Stimulated activated memory B cell treated with anti-CD40 and anti-IgM and Interleukin-4, amounts not matched to agents 10 μg/mL and 1 μg/mL and 100 μg/mL, for 72 hours (primary cell): ENCODE results near the gene MED13.
"Not testable (repeated sequence)": the region's sequence is repeated elsewhere in the genome, so short reads cannot be mapped to it uniquely, and the experiment has no call there.

Source experiments
- ATAC-seq: fragments of 150-1000 bp; cut with Tn5 transposase; 2 replicates; pipeline ENCODE4 v1.10.0; 2021
- H3K27ac Mint-ChIP-seq: one replicate; pipeline ENCODE4 v1.8.0; 2022; ENCODE audit warnings: mild to moderate bottlenecking, mixed read lengths
- H3K27me3 Mint-ChIP-seq: one replicate; pipeline ENCODE4 v1.8.0; 2022; ENCODE audit warnings: mixed read lengths
- H3K36me3 Mint-ChIP-seq: one replicate; pipeline ENCODE4 v1.8.0; 2022; ENCODE audit warnings: mixed read lengths
- H3K4me1 Mint-ChIP-seq: one replicate; pipeline ENCODE4 v1.8.0; 2022; ENCODE audit warnings: mixed read lengths
- H3K4me3 Mint-ChIP-seq: one replicate; pipeline ENCODE4 v1.8.0; 2022; ENCODE audit warnings: mild to moderate bottlenecking, moderate library complexity, mixed read lengths
- H3K9me3 Mint-ChIP-seq: one replicate; pipeline ENCODE4 v1.8.0; 2022; ENCODE audit warnings: mixed read lengths

The MED13 gene

DNA sequence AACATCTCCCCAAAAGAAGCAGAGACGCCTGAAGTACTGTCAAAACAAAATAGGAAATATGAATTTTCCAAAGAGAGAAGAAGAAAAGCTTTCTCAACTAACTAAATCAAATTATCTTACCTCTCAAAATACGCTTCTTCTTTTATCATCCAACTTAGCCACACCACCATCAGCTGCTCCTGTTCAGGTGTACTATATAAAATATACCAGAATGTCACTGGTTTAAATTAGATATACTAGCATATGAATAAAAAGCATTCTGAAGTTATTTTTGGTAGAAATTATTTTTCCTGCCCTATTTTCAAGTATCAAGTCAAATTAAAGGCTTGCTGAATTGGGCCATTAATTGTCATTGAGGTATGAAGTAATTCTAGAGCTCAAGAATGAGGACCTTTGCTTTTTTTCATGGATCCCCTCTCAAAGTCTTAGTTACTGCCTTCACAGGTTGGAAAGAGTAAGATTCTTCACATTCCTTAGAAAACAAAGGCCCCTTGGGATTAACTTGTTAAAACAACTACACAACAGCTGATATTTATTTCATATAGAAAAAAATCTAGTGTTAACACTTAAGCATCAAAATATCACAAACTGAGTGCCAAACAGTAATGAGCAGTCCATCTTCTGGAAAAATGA, 167.4 kb downstream of the MED13 start:
- Mint-ChIP-seq H3K36me3 (peaks cover 38% of the 10 kb centered on the region), H3K27ac (no peak overlapping the region), H3K4me3 (no peak overlapping the region), H3K27me3 (no peaks in the 10 kb centered on the region), H3K9me3 (no peaks in the 10 kb centered on the region), H3K4me1 (no peaks in the 10 kb centered on the region)
- ATAC-seq, result no peak

- no peaks in the 10 kb centered on the region for H3K27me3 Mint-ChIP-seq
- no peaks in the 10 kb centered on the region for H3K4me1 Mint-ChIP-seq
- H3K27ac Mint-ChIP-seq, result no peak overlapping the region
- no peak for ATAC-seq
- H3K36me3 Mint-ChIP-seq, result peaks cover 41% of the 10 kb centered on the region
- H3K9me3 Mint-ChIP-seq, result no peaks in the 10 kb centered on the region
- no peak overlapping the region for H3K4me3 Mint-ChIP-seq
Measured at GRCh38 chr17:61895391-61895790, 169.7 kb downstream of the MED13 start.

GRCh38 chr17:61894310-61894709, 170.8 kb downstream of the MED13 start:
- H3K9me3 Mint-ChIP-seq, ATAC-seq, H3K4me3 Mint-ChIP-seq, H3K27me3 Mint-ChIP-seq, H3K27ac Mint-ChIP-seq, H3K4me1 Mint-ChIP-seq: not testable (repeated sequence)
- H3K36me3 Mint-ChIP-seq, result peaks cover 33% of the 10 kb centered on the region
